Astrocyte (in vitro differentiated cells and primary cell): ENCODE results near the gene DEFB129. TPM values are rescaled to one million over a fixed set of nuclear protein-coding genes. Genes with fewer than 3 reads are reported as not detected.
"Not testable (repeated sequence)": the region's sequence is repeated elsewhere in the genome, so short reads cannot be mapped to it uniquely, and the experiment has no call there.

ENCODE experiments used
- DNase-seq: peaks from one replicate; pipeline ENCODE4 v3.0.0-alpha.2; 2010; ENCODE audit warnings: low read depth
- FAIRE-seq: peaks from 2 replicates; lab custom pipeline; 2011; peaks lifted over from hg19 to GRCh38; lab: Jason Lieb, UNC
- H2AFZ ChIP-seq: 2 replicates; pipeline ENCODE4 v1.6.0; 2012; ENCODE audit warnings: low read depth, low read length, inconsistent platforms
- H3K27ac ChIP-seq: 2 replicates; pipeline ENCODE4 v1.5.1; 2011; ENCODE audit warnings: low read depth, low read length, inconsistent platforms
- H3K27me3 ChIP-seq: 2 replicates; pipeline ENCODE4 v1.6.0; 2011; ENCODE audit warnings: low read length, inconsistent platforms; ENCODE audit not compliant: insufficient read depth
- H3K36me3 ChIP-seq: 2 replicates; pipeline ENCODE4 v1.5.1; 2011; ENCODE audit warnings: low read length, inconsistent platforms; ENCODE audit not compliant: insufficient read depth
- H3K4me1 ChIP-seq: 2 replicates; pipeline ENCODE4 v1.5.1; 2011; ENCODE audit warnings: low read length, inconsistent platforms; ENCODE audit not compliant: insufficient read depth
- H3K4me2 ChIP-seq: 2 replicates; pipeline ENCODE4 v1.6.0; 2012; ENCODE audit warnings: low read length, inconsistent platforms
- H3K4me3 ChIP-seq: 2 replicates; pipeline ENCODE4 v1.5.1; 2011; ENCODE audit warnings: low read depth, mild to moderate bottlenecking, low read length, inconsistent platforms; ENCODE audit not compliant: insufficient read depth
- H3K79me2 ChIP-seq: 2 replicates; pipeline ENCODE4 v1.6.0; 2012; ENCODE audit warnings: mild to moderate bottlenecking, low read length, inconsistent platforms; ENCODE audit not compliant: insufficient read depth
- H3K9ac ChIP-seq: 2 replicates; pipeline ENCODE4 v1.6.0; 2012; ENCODE audit warnings: mild to moderate bottlenecking, low read length, inconsistent platforms
- H3K9me3 ChIP-seq: 2 replicates; pipeline ENCODE4 v1.5.1; 2012; ENCODE audit warnings: low read depth, mild to moderate bottlenecking, low read length, inconsistent platforms; ENCODE audit not compliant: insufficient read depth
- H4K20me1 ChIP-seq: 2 replicates; pipeline ENCODE4 v1.6.0; 2012; ENCODE audit warnings: low read length, inconsistent platforms; ENCODE audit not compliant: insufficient read depth
- H3K27ac Mint-ChIP-seq: one replicate; pipeline ENCODE4 v1.8.0; 2021; ENCODE audit warnings: mild to moderate bottlenecking, mixed read lengths; ENCODE audit not compliant: unreplicated experiment
- H3K27me3 Mint-ChIP-seq: one replicate; pipeline ENCODE4 v1.8.0; 2021; ENCODE audit warnings: low read depth, mixed read lengths; ENCODE audit not compliant: unreplicated experiment
- H3K36me3 Mint-ChIP-seq: one replicate; pipeline ENCODE4 v1.8.0; 2021; ENCODE audit warnings: low read depth, mixed read lengths; ENCODE audit not compliant: unreplicated experiment
- H3K4me1 Mint-ChIP-seq: one replicate; pipeline ENCODE4 v1.8.0; 2021; ENCODE audit warnings: low read depth, mixed read lengths; ENCODE audit not compliant: unreplicated experiment
- H3K4me3 Mint-ChIP-seq: one replicate; pipeline ENCODE4 v1.8.0; 2021; ENCODE audit warnings: mild to moderate bottlenecking, moderate library complexity, mixed read lengths; ENCODE audit not compliant: unreplicated experiment
- H3K9me3 Mint-ChIP-seq: one replicate; pipeline ENCODE4 v1.8.0; 2021; ENCODE audit warnings: mild to moderate bottlenecking, mixed read lengths; ENCODE audit not compliant: unreplicated experiment
- CTCF ChIP-seq: IDR thresholded peaks from 2 replicates; pipeline ENCODE4 v1.5.1; 2011; ENCODE audit warnings: low read depth, mild to moderate bottlenecking, inconsistent platforms, low read length, moderate library complexity; ENCODE audit not compliant: insufficient read depth
- EZH2 ChIP-seq: IDR thresholded peaks from 2 replicates; pipeline ENCODE4 v1.6.1; 2012; ENCODE audit warnings: mild to moderate bottlenecking, low read length, inconsistent platforms; ENCODE audit not compliant: insufficient read depth
- total RNA-seq: library from RNA; stranded (reverse); gene quantifications from 2 replicates; pipeline ENCODE4 v1.2.1, GENCODE V29; 2021

DEFB129 gene
- total RNA-seq, 1 donor from 2014 or later: not detected

GRCh38 chr20:189611-190010, 37.4 kb upstream of the DEFB129 start, which contains the start of gene DEFB128:
DEFB128 (minus strand) TSS chr20:189711; CDS start chr20:189623, 88 bp downstream.
- H3K4me1 ChIP-seq: no peaks in the 10 kb centered on the region
- no peaks in the 10 kb centered on the region for H4K20me1 ChIP-seq
- TF ChIP-seq CTCF: no peak
- TF ChIP-seq EZH2: no peak
- H2AFZ ChIP-seq: no peak within 1 kb of the TSS
- no peaks in the 10 kb centered on the region for H3K79me2 ChIP-seq
- no peaks in the 10 kb centered on the region for H3K36me3 Mint-ChIP-seq
- H3K4me2 ChIP-seq: no peak within 1 kb of the TSS
- no peaks in the 10 kb centered on the region for H3K27me3 ChIP-seq
- no peaks in the 10 kb centered on the region for H3K4me1 Mint-ChIP-seq
- no peak within 1 kb of the TSS for H3K27ac ChIP-seq
- H3K9me3 Mint-ChIP-seq: peaks cover 14% of the 10 kb centered on the region
- DNase-seq (no peak), FAIRE-seq (no peak)
- H3K9ac ChIP-seq: no peak within 1 kb of the TSS
- no peak within 1 kb of the TSS for H3K4me3 ChIP-seq
- H3K4me3 Mint-ChIP-seq: no peak within 1 kb of the TSS
- peaks cover 26% of the 10 kb centered on the region for H3K27me3 Mint-ChIP-seq
- H3K9me3 ChIP-seq: no peaks in the 10 kb centered on the region
- no peak within 1 kb of the TSS for H3K27ac Mint-ChIP-seq
- H3K36me3 ChIP-seq: no peaks in the 10 kb centered on the region

GRCh38 chr20:198225-198624, 28.8 kb upstream of the DEFB129 start:
- H3K4me2 ChIP-seq: no peak overlapping the region
- H4K20me1 ChIP-seq: no peaks in the 10 kb centered on the region
- Mint-ChIP-seq H3K27ac (no peak overlapping the region), H3K4me1 (no peaks in the 10 kb centered on the region), H3K36me3 (no peaks in the 10 kb centered on the region), H3K9me3 (peaks cover 6% of the 10 kb centered on the region), H3K4me3 (no peak overlapping the region), H3K27me3 (peaks cover 37% of the 10 kb centered on the region)
- H3K4me3 ChIP-seq: no peak overlapping the region
- no peak for DNase-seq
- no peaks in the 10 kb centered on the region for H3K9me3 ChIP-seq
- no peak for FAIRE-seq
- no peaks in the 10 kb centered on the region for H3K27me3 ChIP-seq
- H3K79me2 ChIP-seq: no peaks in the 10 kb centered on the region
- TF ChIP-seq EZH2 (no peak), CTCF (no peak)
- H3K9ac ChIP-seq: no peak overlapping the region
- no peak overlapping the region for H3K27ac ChIP-seq
- H3K4me1 ChIP-seq: no peaks in the 10 kb centered on the region
- no peaks in the 10 kb centered on the region for H3K36me3 ChIP-seq
- H2AFZ ChIP-seq: no peak overlapping the region

GRCh38 chr20:199996-200395, 27.1 kb upstream of the DEFB129 start:
- H3K9ac ChIP-seq: no peak overlapping the region
- Mint-ChIP-seq H3K27me3 (peaks cover 42% of the 10 kb centered on the region), H3K4me3 (no peak overlapping the region), H3K4me1 (no peaks in the 10 kb centered on the region), H3K27ac (no peak overlapping the region), H3K36me3 (no peaks in the 10 kb centered on the region), H3K9me3 (peaks cover 7% of the 10 kb centered on the region)
- no peak overlapping the region for H3K4me2 ChIP-seq
- no peaks in the 10 kb centered on the region for H3K4me1 ChIP-seq
- H3K4me3 ChIP-seq: no peak overlapping the region
- no peaks in the 10 kb centered on the region for H3K9me3 ChIP-seq
- no peaks in the 10 kb centered on the region for H3K36me3 ChIP-seq
- no peak overlapping the region for H2AFZ ChIP-seq
- H4K20me1 ChIP-seq: no peaks in the 10 kb centered on the region
- FAIRE-seq: no peak
- no peak for TF ChIP-seq EZH2
- TF ChIP-seq CTCF: no peak
- DNase-seq: no peak
- no peak overlapping the region for H3K27ac ChIP-seq
- H3K27me3 ChIP-seq: no peaks in the 10 kb centered on the region
- no peaks in the 10 kb centered on the region for H3K79me2 ChIP-seq

- H3K27me3 ChIP-seq, H3K4me1 Mint-ChIP-seq, H3K4me1 ChIP-seq, FAIRE-seq, H3K27ac Mint-ChIP-seq, H3K4me3 ChIP-seq, DNase-seq, H3K9ac ChIP-seq, H3K36me3 ChIP-seq, H3K9me3 Mint-ChIP-seq, H3K27ac ChIP-seq, H4K20me1 ChIP-seq, H3K4me3 Mint-ChIP-seq, H3K9me3 ChIP-seq, H2AFZ ChIP-seq, H3K4me2 ChIP-seq, H3K79me2 ChIP-seq, H3K36me3 Mint-ChIP-seq: not testable (repeated sequence)
- peaks cover 45% of the 10 kb centered on the region for H3K27me3 Mint-ChIP-seq
Observed at GRCh38 chr20:203630-204029, 23.4 kb upstream of the DEFB129 start.
